Parathyroid adenoma (tissue), 2 donors: ENCODE results near the gene NPHP3.

Experiments
- H2AFZ ChIP-seq: fragments of 300-600 bp; sonication (generic); one replicate; pipeline ENCODE4 v1.7.0; 2017; ENCODE audit warnings: antibody characterized with exemption, mild to moderate bottlenecking
- H3K27ac ChIP-seq: fragments of 300-600 bp; sonication (generic); one replicate; pipeline ENCODE4 v1.7.0; 2017
- H3K27me3 ChIP-seq: fragments of 300-600 bp; sonication (generic); one replicate; pipeline ENCODE4 v1.7.0; 2017; ENCODE audit warnings: low read length; ENCODE audit not compliant: control insufficient read depth, insufficient read depth
- H3K36me3 ChIP-seq: fragments of 300-600 bp; sonication (generic); one replicate; pipeline ENCODE4 v1.7.0; 2017; ENCODE audit warnings: low read length; ENCODE audit not compliant: control insufficient read depth, insufficient read depth
- H3K4me1 ChIP-seq: fragments of 300-600 bp; sonication (generic); one replicate; pipeline ENCODE4 v1.7.0; 2017; ENCODE audit warnings: control low read depth
- H3K4me2 ChIP-seq: fragments of 300-600 bp; sonication (generic); one replicate; pipeline ENCODE4 v1.7.0; 2017; ENCODE audit warnings: low read length
- H3K4me3 ChIP-seq: fragments of 300-600 bp; sonication (generic); one replicate; pipeline ENCODE4 v1.7.0; 2017; ENCODE audit warnings: low read depth, low read length
- H3K79me2 ChIP-seq: fragments of 300-600 bp; sonication (generic); one replicate; pipeline ENCODE4 v1.7.0; 2017; ENCODE audit warnings: control low read depth
- H3K9ac ChIP-seq: fragments of 300-600 bp; sonication (generic); one replicate; pipeline ENCODE4 v1.7.0; 2017; ENCODE audit warnings: mild to moderate bottlenecking
- H3K9me3 ChIP-seq: fragments of 300-600 bp; sonication (generic); one replicate; pipeline ENCODE4 v1.7.0; 2017; ENCODE audit warnings: low read length; ENCODE audit not compliant: control insufficient read depth
- TF ChIP-seq, protein P1 (sequence below): fragments of 300-600 bp; sonication (generic); IDR thresholded peaks from one replicate; pipeline ENCODE4 v1.7.0; 2017; ENCODE audit warnings: antibody characterized with exemption, mild to moderate bottlenecking
- donor health status: primary hyperparathyroidism.

Gene NPHP3

DNA sequence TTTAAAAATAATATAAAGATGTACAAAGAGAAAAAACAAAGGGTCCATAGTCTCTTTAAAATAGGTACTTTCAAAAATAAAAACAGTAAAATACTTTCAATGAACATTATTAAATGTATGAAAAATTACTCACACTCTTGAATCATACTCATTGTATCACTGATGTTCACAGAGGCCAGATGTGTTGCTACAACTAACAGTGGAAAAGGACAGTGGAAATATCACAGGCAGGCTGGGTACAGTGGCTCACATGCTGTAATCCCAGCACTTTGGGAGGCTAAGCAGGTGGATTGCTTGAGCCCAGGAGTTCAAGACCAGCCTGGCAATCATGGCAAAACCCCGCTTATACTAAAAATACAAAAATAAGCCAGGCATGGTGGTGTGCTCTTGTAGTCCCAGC is 26.8 kb downstream of the NPHP3 start:
- Histone ChIP-seq H3K27me3 (no peaks in the 10 kb centered on the region), H2AFZ (no peak overlapping the region), H3K4me3 (no peak overlapping the region), H3K27ac (no peak overlapping the region), H3K9ac (no peak overlapping the region), H3K9me3 (no peaks in the 10 kb centered on the region), H3K4me1 (no peaks in the 10 kb centered on the region), H3K4me2 (no peak overlapping the region), H3K36me3 (no peaks in the 10 kb centered on the region), H3K79me2 (no peaks in the 10 kb centered on the region)
- TF ChIP-seq, protein P1, sequence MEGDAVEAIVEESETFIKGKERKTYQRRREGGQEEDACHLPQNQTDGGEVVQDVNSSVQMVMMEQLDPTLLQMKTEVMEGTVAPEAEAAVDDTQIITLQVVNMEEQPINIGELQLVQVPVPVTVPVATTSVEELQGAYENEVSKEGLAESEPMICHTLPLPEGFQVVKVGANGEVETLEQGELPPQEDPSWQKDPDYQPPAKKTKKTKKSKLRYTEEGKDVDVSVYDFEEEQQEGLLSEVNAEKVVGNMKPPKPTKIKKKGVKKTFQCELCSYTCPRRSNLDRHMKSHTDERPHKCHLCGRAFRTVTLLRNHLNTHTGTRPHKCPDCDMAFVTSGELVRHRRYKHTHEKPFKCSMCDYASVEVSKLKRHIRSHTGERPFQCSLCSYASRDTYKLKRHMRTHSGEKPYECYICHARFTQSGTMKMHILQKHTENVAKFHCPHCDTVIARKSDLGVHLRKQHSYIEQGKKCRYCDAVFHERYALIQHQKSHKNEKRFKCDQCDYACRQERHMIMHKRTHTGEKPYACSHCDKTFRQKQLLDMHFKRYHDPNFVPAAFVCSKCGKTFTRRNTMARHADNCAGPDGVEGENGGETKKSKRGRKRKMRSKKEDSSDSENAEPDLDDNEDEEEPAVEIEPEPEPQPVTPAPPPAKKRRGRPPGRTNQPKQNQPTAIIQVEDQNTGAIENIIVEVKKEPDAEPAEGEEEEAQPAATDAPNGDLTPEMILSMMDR = no peak

DNA sequence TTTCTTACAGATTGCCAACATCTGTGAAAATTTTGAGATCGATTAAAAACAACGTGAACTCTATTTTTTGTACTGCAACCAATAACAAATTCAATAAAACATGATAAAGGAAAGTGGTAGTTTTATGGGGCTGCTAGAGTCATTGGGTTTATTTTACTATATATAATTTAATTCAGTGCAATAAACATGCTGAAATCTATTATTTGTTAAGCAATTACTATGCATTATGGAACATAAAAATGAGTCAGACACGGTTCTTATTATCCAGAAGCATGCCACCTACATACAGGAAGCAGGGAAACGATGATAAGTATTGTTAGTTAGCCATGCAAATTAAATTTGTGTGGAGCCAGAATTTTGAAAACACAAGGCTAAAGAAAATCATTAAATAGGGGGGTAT is 27.2 kb downstream of the NPHP3 start:
- no peaks in the 10 kb centered on the region for H3K4me1 ChIP-seq
- H3K9me3 ChIP-seq = no peaks in the 10 kb centered on the region
- no peak overlapping the region for H3K9ac ChIP-seq
- H3K79me2 ChIP-seq = no peaks in the 10 kb centered on the region
- H2AFZ ChIP-seq = no peak overlapping the region
- H3K4me3 ChIP-seq = no peak overlapping the region
- no peaks in the 10 kb centered on the region for H3K36me3 ChIP-seq
- H3K27ac ChIP-seq = no peak overlapping the region
- H3K4me2 ChIP-seq = no peak overlapping the region
- TF ChIP-seq, protein P1 = no peak
- no peaks in the 10 kb centered on the region for H3K27me3 ChIP-seq

DNA sequence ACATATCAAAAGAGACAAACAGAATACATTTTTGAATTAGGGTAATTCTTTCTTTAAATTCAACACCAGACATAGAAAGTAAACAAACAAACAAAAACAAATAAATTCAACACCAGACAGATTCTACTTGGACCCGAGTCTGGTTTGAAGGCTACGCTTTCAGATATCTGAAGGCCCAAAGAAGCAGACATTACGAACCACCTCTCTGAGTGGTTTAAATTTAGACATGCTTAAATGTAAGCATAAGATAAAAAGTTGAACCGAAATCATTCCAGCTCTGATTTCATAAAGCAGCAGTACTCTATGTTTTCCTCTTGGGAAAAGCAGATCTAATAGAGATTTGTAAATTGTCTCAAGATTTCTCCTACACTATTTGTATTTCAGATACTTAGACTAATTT is 32.2 kb downstream of the NPHP3 start:
- Histone ChIP-seq H3K4me3 (no peak overlapping the region), H3K9me3 (no peaks in the 10 kb centered on the region), H3K4me1 (no peaks in the 10 kb centered on the region), H3K4me2 (no peak overlapping the region), H3K79me2 (no peaks in the 10 kb centered on the region), H3K9ac (no peak overlapping the region), H3K36me3 (no peaks in the 10 kb centered on the region), H2AFZ (no peak overlapping the region), H3K27me3 (no peaks in the 10 kb centered on the region), H3K27ac (no peak overlapping the region)
- TF ChIP-seq, protein P1 = no peak

DNA sequence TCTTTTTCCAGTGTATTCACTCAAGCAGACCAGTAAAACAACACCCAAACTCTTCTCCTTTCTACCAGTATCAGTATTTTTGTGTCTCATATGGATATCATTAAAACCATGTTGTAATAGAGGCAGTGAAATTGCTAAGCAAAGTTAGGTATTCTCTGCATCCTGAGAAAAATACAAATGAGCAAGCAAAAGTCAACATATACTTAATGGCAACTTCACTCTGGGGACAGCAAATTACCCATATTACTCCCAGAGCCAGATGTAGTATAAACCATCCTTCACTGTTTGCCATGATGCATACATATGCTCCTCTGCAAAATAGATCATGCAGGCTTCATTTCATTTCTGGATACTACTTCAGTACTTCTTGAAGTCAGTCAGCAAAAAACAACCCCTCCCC is 40.0 kb downstream of the NPHP3 start:
- Histone ChIP-seq H2AFZ (no peak overlapping the region), H3K36me3 (no peaks in the 10 kb centered on the region), H3K4me2 (no peak overlapping the region), H3K27me3 (no peaks in the 10 kb centered on the region), H3K9ac (no peak overlapping the region), H3K27ac (no peak overlapping the region), H3K4me3 (no peak overlapping the region), H3K9me3 (no peaks in the 10 kb centered on the region), H3K79me2 (no peaks in the 10 kb centered on the region), H3K4me1 (no peaks in the 10 kb centered on the region)
- TF ChIP-seq, protein P1 = no peak

DNA sequence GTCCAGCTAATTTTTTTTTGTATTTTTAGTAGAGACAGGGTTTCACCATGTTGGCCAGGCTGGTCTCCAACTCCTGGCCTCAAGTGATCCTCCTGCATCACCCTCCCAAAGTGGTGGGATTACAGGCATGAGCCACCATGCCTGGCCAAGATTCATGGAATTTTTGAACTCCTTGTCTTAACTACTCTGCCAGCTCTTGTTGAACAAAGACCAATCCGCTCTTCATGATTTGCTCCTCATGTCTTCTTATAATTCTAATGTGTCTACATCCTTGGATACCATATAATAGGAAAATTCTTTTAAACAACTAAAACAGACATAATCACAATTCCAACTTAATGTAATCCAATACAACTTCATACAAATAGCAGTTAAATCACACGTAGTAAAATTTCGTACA is 40.8 kb downstream of the NPHP3 start:
- Histone ChIP-seq H3K27me3 (no peaks in the 10 kb centered on the region), H3K4me1 (no peaks in the 10 kb centered on the region), H3K36me3 (no peaks in the 10 kb centered on the region), H3K9ac (no peak overlapping the region), H3K27ac (no peak overlapping the region), H3K9me3 (no peaks in the 10 kb centered on the region), H3K4me2 (no peak overlapping the region), H2AFZ (no peak overlapping the region), H3K4me3 (no peak overlapping the region), H3K79me2 (no peaks in the 10 kb centered on the region)
- TF ChIP-seq, protein P1 = no peak
